Endothelial cell of coronary artery (primary cell): ENCODE data around the gene NUMA1. TPM values are rescaled to one million over a fixed set of nuclear protein-coding genes. Genes with fewer than 3 reads are reported as not detected.

Experiments used
- total RNA-seq: library from RNA; depleted of rRNA; stranded (reverse); fragments of >200 nt; gene quantifications from 2 replicates; pipeline ENCODE4 v1.2.3, GENCODE V29; 2014

NUMA1 gene
- total RNA-seq = 121 and 127 TPM in 2 replicates

DNA sequence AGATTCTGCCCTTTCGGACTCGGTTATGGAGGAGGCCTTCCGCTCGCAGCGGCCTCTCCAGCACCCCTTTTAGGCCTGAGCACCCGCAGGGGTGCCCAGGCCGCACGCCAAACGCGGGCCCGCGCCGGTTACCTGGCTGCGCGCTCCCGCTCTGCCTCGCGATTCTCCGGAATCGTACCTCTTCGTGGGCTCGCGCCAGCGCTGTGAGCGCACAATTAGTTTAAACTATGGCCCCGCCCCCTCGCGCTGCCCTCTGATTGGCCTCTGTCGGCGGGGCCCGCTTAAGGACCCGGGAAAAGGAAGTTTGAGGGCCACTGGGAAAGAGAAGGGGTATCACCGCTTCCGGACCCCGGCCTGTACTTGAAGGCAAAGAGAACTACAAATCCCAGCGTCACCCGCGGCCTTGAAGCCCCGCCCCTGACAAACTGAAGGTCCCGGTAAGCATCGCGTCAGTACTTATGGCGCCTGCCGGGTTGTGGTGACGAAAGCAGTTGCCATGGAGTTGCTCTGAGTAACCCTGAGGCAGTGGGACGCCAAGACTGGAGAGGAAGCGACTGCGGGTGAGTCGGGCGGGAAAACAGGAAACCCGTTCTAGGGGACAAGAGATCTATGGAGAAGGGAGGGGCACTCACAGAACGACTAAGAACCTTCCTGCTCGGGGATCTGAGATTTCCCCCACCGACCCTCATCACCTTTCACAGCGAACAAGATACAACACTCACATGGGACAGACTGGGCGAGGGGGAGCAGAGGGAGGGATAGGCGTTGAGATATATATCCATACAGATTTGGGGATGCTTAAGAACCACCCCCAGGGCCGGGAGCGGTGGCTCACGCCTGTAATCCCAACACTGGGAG, at the start of gene NUMA1, which contains the start of gene LRRC51:
TSS of gene NUMA1 (minus strand) at position 217 of the 858 bp plus-strand sequence. CDS start 44,599 bp downstream, outside the sequence.
TSS of gene LRRC51 (plus strand) at position 525 of the 858 bp plus-strand sequence. CDS start 8,234 bp downstream, outside the sequence.

GRCh38 chr11:72112143-72112977, 32.0 kb upstream of the NUMA1 start, which contains the start of gene ANAPC15:
Gene ANAPC15, minus strand, starts transcription at chr11:72112695. Its CDS starts 1,419 bp downstream, at chr11:72111276.

GRCh38 chr11:72105888-72106287, 25.5 kb upstream of the NUMA1 start, which contains the start of gene TOMT:
Gene TOMT, plus strand, starts transcription at chr11:72105924. Its CDS starts 28 bp downstream, at chr11:72105952.

GRCh38 chr11:72102946-72103753, 22.8 kb upstream of the NUMA1 start, which contains the start of gene LAMTOR1:
Gene LAMTOR1, minus strand, starts transcription at chr11:72103297. Its CDS starts 73 bp downstream, at chr11:72103224.

DNA sequence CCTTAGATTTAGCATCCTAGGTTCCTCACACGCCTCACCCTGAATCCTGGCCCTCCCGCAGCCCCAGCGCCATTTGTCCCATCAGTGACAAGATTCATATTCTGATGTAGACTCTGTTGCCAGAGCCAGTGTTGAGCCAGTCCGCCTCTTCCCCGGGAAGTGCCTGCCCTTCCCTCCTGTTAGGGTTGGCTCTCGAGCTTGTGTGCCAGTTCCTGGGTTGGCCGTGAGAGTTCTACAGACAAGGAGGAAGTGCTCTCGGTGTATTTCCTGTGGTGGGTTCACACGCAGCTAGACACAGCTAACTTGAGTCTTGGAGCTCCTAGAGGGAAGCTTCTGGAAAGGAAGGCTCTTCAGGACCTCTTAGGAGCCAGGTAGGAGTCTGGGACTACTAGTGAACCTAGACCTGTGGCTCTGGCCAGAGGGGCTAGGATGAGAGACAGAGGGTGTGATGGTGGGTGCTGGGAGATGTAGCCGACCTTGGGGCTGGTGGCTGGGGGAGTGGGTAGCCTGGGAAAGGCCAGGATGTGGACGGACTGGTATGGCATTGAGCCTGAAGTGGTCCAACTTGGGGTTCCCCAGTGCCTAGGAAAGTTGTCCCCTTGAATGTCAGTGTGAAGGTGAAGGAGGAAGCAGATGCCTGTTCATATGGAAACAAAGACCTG, 81.6 kb downstream of the NUMA1 start, which contains the start of gene IL18BP:
TSS of gene IL18BP (plus strand) at position 261 of the 662 bp plus-strand sequence. CDS start 1,076 bp downstream, outside the sequence.

Other genes starting within 250 kb of the NUMA1 start
- not detected in 2 replicates for gene DEFB108B, start 247.3 kb downstream of the NUMA1 start, total RNA-seq
- gene DEFB131B, start 202.1 kb downstream of the NUMA1 start, total RNA-seq = not detected in 2 replicates
- 5.8 and 7.1 TPM in 2 replicates for gene XNDC1N, start 151.9 kb downstream of the NUMA1 start, total RNA-seq
- 61.6 and 108 TPM in 2 replicates for gene RNF121, start 151.5 kb downstream of the NUMA1 start, total RNA-seq
- gene IL18BP, start 81.6 kb downstream of the NUMA1 start, total RNA-seq = 4.9 and 5.6 TPM in 2 replicates
- 2.7 and 3.3 TPM in 2 replicates for gene LRRC51, start 308 bp upstream of the NUMA1 start, total RNA-seq
- gene LAMTOR1, start 22.8 kb upstream of the NUMA1 start, total RNA-seq = 75.6 and 86.2 TPM in 2 replicates
- not detected in 2 replicates for gene TOMT, start 25.4 kb upstream of the NUMA1 start, total RNA-seq
- gene ANAPC15, start 32.2 kb upstream of the NUMA1 start, total RNA-seq = 17.9 and 43.2 TPM in 2 replicates
- not detected in 2 replicates for gene FOLR3, start 55.2 kb upstream of the NUMA1 start, total RNA-seq
- gene FOLR1, start 111.6 kb upstream of the NUMA1 start, total RNA-seq = not detected in 2 replicates
- gene FOLR2, start 136.3 kb upstream of the NUMA1 start, total RNA-seq = not detected in 2 replicates
- 46.6 and 78.5 TPM in 2 replicates for gene INPPL1, start 144.2 kb upstream of the NUMA1 start, total RNA-seq
- not detected in 2 replicates for gene PHOX2A, start 163.6 kb upstream of the NUMA1 start, total RNA-seq